Fibroblast of lung (primary cell): ENCODE measurements around the gene BOLA2B. TPM values are rescaled to one million over a fixed set of nuclear protein-coding genes. Genes with fewer than 3 reads are reported as not detected.

Experiments
- DNase-seq, 2 donors: peaks; one replicate each; pipeline versions ENCODE4 v3.0.0 to v3.0.0-alpha.2; 2010; ENCODE audit warnings: low read depth in 2 of 2
- H2AFZ ChIP-seq: 2 replicates; pipeline ENCODE4 v1.5.1; 2012; ENCODE audit warnings: low read length, control low read depth, inconsistent platforms
- H3K27ac ChIP-seq: 2 replicates; pipeline ENCODE4 v1.5.1; 2011; ENCODE audit warnings: low read length, control low read depth; ENCODE audit not compliant: insufficient read depth
- H3K27me3 ChIP-seq: 2 replicates; pipeline ENCODE4 v1.5.1; 2011; ENCODE audit warnings: mild to moderate bottlenecking, low read length; ENCODE audit not compliant: control insufficient read depth, insufficient read depth
- H3K36me3 ChIP-seq: 2 replicates; pipeline ENCODE4 v1.5.1; 2011; ENCODE audit warnings: low read length; ENCODE audit not compliant: control insufficient read depth, insufficient read depth
- H3K4me1 ChIP-seq: 2 replicates; pipeline ENCODE4 v1.5.1; 2011; ENCODE audit warnings: low read length; ENCODE audit not compliant: control insufficient read depth, insufficient read depth; ENCODE audit errors: extremely low read depth
- H3K4me2 ChIP-seq: 2 replicates; pipeline ENCODE4 v1.5.1; 2011; ENCODE audit warnings: low read length, control low read depth; ENCODE audit not compliant: insufficient read depth; ENCODE audit errors: extremely low read depth
- H3K4me3 ChIP-seq, 4 experiments: fragments of 200-600 bp in 1 of 4; sonication (generic) in 1 of 4; replicated peaks in 1 of 4; 2 replicates each; pipeline ENCODE4 v1.5.1; 2011 to 2016; ENCODE audit warnings: low read length in 4 of 4, low read depth in 3 of 4, mild to moderate bottlenecking in 3 of 4, control low read depth in 2 of 4, inconsistent platforms in 1 of 4, mixed read lengths in 1 of 4; ENCODE audit not compliant: insufficient read depth in 1 of 4; ENCODE audit errors: control extremely low read depth in 1 of 4
- H3K79me2 ChIP-seq: 2 replicates; pipeline ENCODE4 v1.5.1; 2012; ENCODE audit warnings: mild to moderate bottlenecking, low read length, inconsistent platforms; ENCODE audit not compliant: control insufficient read depth, insufficient read depth
- H3K9ac ChIP-seq: 2 replicates; pipeline ENCODE4 v1.5.1; 2011; ENCODE audit warnings: mild to moderate bottlenecking, low read length, control low read depth; ENCODE audit not compliant: insufficient read depth
- H3K9me3 ChIP-seq: 2 replicates; pipeline ENCODE4 v1.5.1; 2012; ENCODE audit warnings: low read depth, low read length; ENCODE audit not compliant: control insufficient read depth, insufficient read depth
- H4K20me1 ChIP-seq: 2 replicates; pipeline ENCODE4 v1.5.1; 2011; ENCODE audit warnings: low read length; ENCODE audit not compliant: control insufficient read depth, insufficient read depth; ENCODE audit errors: extremely low read depth
- EZH2 ChIP-seq: IDR thresholded peaks from 2 replicates; pipeline ENCODE4 v1.5.1; 2012; ENCODE audit warnings: low read length, control low read depth, mild to moderate bottlenecking; ENCODE audit errors: missing control alignments
- polyA plus RNA-seq, 2 donors: library from polyadenylated mRNA; depleted of rRNA in 1 of 2; stranded (reverse) in 1 of 2; unstranded in 1 of 2; fragments of >200 nt; gene quantifications; 2 replicates each; pipeline ENCODE4 v1.2.1, GENCODE V29; 2011 to 2012; ENCODE audit warnings: missing spikeins in 1 of 2
- total RNA-seq: library from RNA; depleted of rRNA; stranded (reverse); fragments of >200 nt; gene quantifications from 2 replicates; pipeline ENCODE4 v1.2.1, GENCODE V29; 2014
- TF ChIP-seq, protein P1 (sequence below), 2 donors: IDR thresholded peaks in 1 of 2; conservative IDR thresholded peaks in 1 of 2; 1 replicate in 1 of 2; 2 replicates in 1 of 2; pipeline ENCODE4 v1.5.1; 2011 to 2012; ENCODE audit warnings: low read length in 2 of 2, control low read depth in 1 of 2, inconsistent platforms in 1 of 2, low read depth in 1 of 2, mild to moderate bottlenecking in 1 of 2

The BOLA2B gene
- total and polyA plus RNA-seq, 2 donors (not counting 1 experiment from before 2014, with no cell fraction given), result 12.6 to 47.4 TPM

- TF ChIP-seq EZH2, result no peak
- TF ChIP-seq, protein P1, sequence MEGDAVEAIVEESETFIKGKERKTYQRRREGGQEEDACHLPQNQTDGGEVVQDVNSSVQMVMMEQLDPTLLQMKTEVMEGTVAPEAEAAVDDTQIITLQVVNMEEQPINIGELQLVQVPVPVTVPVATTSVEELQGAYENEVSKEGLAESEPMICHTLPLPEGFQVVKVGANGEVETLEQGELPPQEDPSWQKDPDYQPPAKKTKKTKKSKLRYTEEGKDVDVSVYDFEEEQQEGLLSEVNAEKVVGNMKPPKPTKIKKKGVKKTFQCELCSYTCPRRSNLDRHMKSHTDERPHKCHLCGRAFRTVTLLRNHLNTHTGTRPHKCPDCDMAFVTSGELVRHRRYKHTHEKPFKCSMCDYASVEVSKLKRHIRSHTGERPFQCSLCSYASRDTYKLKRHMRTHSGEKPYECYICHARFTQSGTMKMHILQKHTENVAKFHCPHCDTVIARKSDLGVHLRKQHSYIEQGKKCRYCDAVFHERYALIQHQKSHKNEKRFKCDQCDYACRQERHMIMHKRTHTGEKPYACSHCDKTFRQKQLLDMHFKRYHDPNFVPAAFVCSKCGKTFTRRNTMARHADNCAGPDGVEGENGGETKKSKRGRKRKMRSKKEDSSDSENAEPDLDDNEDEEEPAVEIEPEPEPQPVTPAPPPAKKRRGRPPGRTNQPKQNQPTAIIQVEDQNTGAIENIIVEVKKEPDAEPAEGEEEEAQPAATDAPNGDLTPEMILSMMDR (conservative IDR thresholded peaks at IDR 0.05 in 1 of 2, IDR thresholded peaks at IDR 0.05 in 1 of 2; ENCODE audit: low read depth in 1 of 2, low read length in 2 of 2), result no peak
- no peak overlapping the region for H2AFZ ChIP-seq
- no peaks in the 10 kb centered on the region for H4K20me1 ChIP-seq
- no peaks in the 10 kb centered on the region for H3K27me3 ChIP-seq
- H3K27ac ChIP-seq, result no peak overlapping the region
- no peak overlapping the region for H3K4me2 ChIP-seq
- no peak overlapping the region for H3K4me3 ChIP-seq
- no peaks in the 10 kb centered on the region for H3K9me3 ChIP-seq
- no peaks in the 10 kb centered on the region for H3K36me3 ChIP-seq
- no peaks in the 10 kb centered on the region for H3K79me2 ChIP-seq
- H3K4me1 ChIP-seq, result no peaks in the 10 kb centered on the region
- H3K9ac ChIP-seq, result no peak overlapping the region
- no peak for DNase-seq
Measured at GRCh38 chr16:30166202-30166902, 27.1 kb downstream of the BOLA2B start.

- no peak for DNase-seq
- H3K9ac ChIP-seq, result no peak overlapping the region
- no peak for TF ChIP-seq EZH2
- TF ChIP-seq, protein P1 (conservative IDR thresholded peaks at IDR 0.05 in 1 of 2, IDR thresholded peaks at IDR 0.05 in 1 of 2; ENCODE audit: low read depth in 1 of 2, low read length in 2 of 2), result no peak
- H3K4me3 ChIP-seq, result no peak overlapping the region
- no peak overlapping the region for H2AFZ ChIP-seq
- no peak overlapping the region for H3K4me2 ChIP-seq
- no peaks in the 10 kb centered on the region for H3K36me3 ChIP-seq
- no peaks in the 10 kb centered on the region for H3K79me2 ChIP-seq
- no peak overlapping the region for H3K27ac ChIP-seq
- no peaks in the 10 kb centered on the region for H3K4me1 ChIP-seq
- H3K9me3 ChIP-seq, result no peaks in the 10 kb centered on the region
- H3K27me3 ChIP-seq, result no peaks in the 10 kb centered on the region
- no peaks in the 10 kb centered on the region for H4K20me1 ChIP-seq
Measured at GRCh38 chr16:30163538-30163937, 29.9 kb downstream of the BOLA2B start.

GRCh38 chr16:30157214-30157613 lies 36.3 kb downstream of the BOLA2B start:
- no peak overlapping the region for H3K9ac ChIP-seq
- TF ChIP-seq, protein P1 (conservative IDR thresholded peaks at IDR 0.05 in 1 of 2, IDR thresholded peaks at IDR 0.05 in 1 of 2; ENCODE audit: low read depth in 1 of 2, low read length in 2 of 2), result no peak
- TF ChIP-seq EZH2, result no peak
- H4K20me1 ChIP-seq, result no peaks in the 10 kb centered on the region
- no peaks in the 10 kb centered on the region for H3K36me3 ChIP-seq
- no peak for DNase-seq
- no peak overlapping the region for H2AFZ ChIP-seq
- H3K79me2 ChIP-seq, result no peaks in the 10 kb centered on the region
- H3K9me3 ChIP-seq, result no peaks in the 10 kb centered on the region
- H3K27me3 ChIP-seq, result no peaks in the 10 kb centered on the region
- H3K27ac ChIP-seq, result no peak overlapping the region
- no peak overlapping the region for H3K4me2 ChIP-seq
- no peak overlapping the region for H3K4me3 ChIP-seq
- no peaks in the 10 kb centered on the region for H3K4me1 ChIP-seq
